GM19193 (cell line): ENCODE data around the gene SCD5.

Source experiments
- POLR2A ChIP-seq: IDR thresholded peaks from 4 replicates; pipeline ENCODE4 v1.6.1; 2011; ENCODE audit not compliant: insufficient read depth, insufficient read length; ENCODE audit errors: extremely low read depth

SCD5 gene

GRCh38 chr4:82667761-82668480 lies 130.7 kb downstream of the SCD5 start:
- no peak for TF ChIP-seq POLR2A

- no peak for TF ChIP-seq POLR2A
Observed at GRCh38 chr4:82666970-82667665, 131.5 kb downstream of the SCD5 start.

- TF ChIP-seq POLR2A = no peak
Observed at GRCh38 chr4:82661181-82661992, 137.2 kb downstream of the SCD5 start.

GRCh38 chr4:82652062-82652461 lies 146.5 kb downstream of the SCD5 start:
- TF ChIP-seq POLR2A = no peak

GRCh38 chr4:82650868-82651267 lies 147.7 kb downstream of the SCD5 start:
- TF ChIP-seq POLR2A = no peak

- TF ChIP-seq POLR2A = no peak
Observed at GRCh38 chr4:82648356-82648755, 150.2 kb downstream of the SCD5 start.

- no peak for TF ChIP-seq POLR2A
Observed at GRCh38 chr4:82645936-82646565, 152.5 kb downstream of the SCD5 start.

- no peak for TF ChIP-seq POLR2A
Observed at GRCh38 chr4:82644734-82645126, 153.9 kb downstream of the SCD5 start.

- TF ChIP-seq POLR2A = no peak
Observed at GRCh38 chr4:82643994-82644733, 154.4 kb downstream of the SCD5 start.

GRCh38 chr4:82642331-82642730 lies 156.3 kb downstream of the SCD5 start:
- TF ChIP-seq POLR2A = no peak

- TF ChIP-seq POLR2A = no peak
Observed at GRCh38 chr4:82640540-82640939, 158.1 kb downstream of the SCD5 start.

GRCh38 chr4:82639971-82640370 lies 158.6 kb downstream of the SCD5 start:
- no peak for TF ChIP-seq POLR2A

- TF ChIP-seq POLR2A = no peak
Observed at GRCh38 chr4:82638479-82638878, 160.1 kb downstream of the SCD5 start.

- no peak for TF ChIP-seq POLR2A
Observed at GRCh38 chr4:82630079-82630478, 168.5 kb downstream of the SCD5 start.
